ENCODE measurements around the gene EPN2.

The EPN2 gene

DNA sequence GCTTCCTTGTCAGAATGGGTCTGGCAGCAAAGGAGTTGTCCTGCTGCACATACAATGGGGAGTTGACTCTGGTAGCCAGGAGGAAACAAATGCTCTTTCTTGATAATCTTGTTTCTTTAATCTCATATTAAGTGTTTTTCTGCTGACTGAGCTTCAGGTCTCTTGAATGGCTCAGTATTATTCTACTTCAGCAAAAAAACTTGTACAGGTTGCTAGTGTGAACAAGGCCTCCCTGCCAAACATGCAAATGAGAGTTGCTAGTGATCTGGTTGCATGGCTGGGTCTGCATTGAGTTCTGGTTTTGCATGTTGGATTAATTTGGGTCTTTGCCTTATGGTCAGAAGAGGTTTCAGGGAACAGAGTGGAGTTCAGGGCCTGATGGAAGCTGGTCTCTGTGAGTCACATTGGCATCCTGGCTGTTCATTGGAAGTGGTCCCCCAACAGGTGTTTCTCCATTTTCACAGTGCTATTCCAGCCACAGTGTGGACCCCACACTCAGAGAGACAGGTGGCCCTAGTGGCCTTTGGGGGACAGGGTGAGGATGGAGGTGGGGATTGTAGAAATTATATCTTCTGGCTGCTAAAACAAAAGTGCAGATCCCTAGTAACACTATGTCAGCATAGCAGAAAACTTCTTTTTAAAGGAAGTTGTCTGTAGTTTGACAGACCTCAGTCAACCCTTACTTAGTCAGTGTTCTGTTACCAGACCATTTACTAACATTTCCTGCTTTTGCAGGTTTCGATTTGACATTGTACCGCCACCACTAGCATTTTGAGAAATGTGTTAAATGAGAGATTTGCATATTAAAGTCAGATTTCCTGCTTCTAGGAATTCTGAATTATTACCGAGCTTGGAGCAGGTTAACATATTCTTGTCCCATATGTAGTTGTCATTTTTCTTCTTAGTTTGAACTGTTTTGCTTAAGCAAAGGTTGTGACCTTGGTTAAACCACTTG is 47.1 kb downstream of the EPN2 start:
- TF ChIP-seq CTCF (IDR thresholded peaks at IDR 0.05), result no peak

DNA sequence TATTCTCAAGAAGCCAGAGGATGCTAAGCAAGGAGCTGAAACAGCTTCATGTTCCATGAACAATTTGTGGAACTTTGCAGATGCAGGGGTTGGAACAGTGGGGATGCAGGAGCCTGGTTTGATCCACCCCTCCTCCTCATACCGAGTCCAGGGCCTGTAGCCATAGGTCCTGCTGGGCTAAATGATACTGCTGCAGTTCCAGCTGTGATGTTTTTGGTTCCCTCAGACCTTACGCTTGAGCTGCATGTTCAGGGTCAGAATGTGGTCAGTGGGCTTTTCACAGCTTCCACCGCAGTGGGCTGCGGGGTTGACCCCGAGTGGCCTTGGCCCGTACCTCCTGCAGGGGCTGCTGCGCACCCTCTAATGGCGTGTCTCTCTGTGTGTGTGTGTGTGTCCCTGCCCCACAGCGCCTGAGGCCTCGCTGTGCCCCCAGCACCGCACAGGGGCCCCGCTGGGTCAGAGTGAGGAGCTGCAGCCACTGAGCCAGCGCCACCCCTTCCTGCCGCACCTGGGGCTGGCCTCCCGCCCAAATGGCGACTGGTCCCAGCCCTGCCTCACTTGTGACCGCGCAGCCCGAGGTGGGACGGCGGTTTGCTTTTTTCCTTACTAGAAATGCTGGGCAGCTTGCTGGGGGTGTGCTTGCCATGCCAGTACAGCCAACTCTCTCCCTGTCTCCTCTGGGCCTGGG is 48.2 kb downstream of the EPN2 start:
- no peak for TF ChIP-seq CTCF (IDR thresholded peaks at IDR 0.05)

- no peak for TF ChIP-seq CTCF (IDR thresholded peaks at IDR 0.05)
Measured at GRCh38 chr17:19286751-19287341, 49.7 kb downstream of the EPN2 start.

DNA sequence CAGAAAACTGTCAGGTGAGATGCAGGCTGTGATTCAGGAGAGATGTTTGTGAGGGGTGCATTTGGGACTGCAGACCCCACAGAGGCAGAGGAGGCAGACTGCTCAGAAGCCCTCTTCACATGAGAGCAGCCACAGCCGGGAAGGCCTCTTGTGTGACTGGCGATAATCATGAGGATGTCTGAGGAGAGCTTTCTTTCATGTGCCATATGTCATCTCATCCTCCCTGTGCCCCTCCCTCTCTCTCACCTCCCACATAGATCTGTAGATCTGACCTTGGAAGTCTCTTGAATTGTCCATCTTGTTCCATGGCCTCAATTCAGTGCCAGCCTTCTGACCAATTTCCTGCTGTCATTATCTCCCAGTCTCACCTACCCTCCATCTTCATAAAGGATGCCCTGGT is 50.5 kb downstream of the EPN2 start:
- TF ChIP-seq CTCF (IDR thresholded peaks at IDR 0.05), result no peak

- no peak for TF ChIP-seq CTCF (IDR thresholded peaks at IDR 0.05)
Measured at GRCh38 chr17:19288453-19288852, 51.3 kb downstream of the EPN2 start.

GRCh38 chr17:19290066-19290705 is 53.0 kb downstream of the EPN2 start:
- TF ChIP-seq CTCF (IDR thresholded peaks at IDR 0.05), result no peak

DNA sequence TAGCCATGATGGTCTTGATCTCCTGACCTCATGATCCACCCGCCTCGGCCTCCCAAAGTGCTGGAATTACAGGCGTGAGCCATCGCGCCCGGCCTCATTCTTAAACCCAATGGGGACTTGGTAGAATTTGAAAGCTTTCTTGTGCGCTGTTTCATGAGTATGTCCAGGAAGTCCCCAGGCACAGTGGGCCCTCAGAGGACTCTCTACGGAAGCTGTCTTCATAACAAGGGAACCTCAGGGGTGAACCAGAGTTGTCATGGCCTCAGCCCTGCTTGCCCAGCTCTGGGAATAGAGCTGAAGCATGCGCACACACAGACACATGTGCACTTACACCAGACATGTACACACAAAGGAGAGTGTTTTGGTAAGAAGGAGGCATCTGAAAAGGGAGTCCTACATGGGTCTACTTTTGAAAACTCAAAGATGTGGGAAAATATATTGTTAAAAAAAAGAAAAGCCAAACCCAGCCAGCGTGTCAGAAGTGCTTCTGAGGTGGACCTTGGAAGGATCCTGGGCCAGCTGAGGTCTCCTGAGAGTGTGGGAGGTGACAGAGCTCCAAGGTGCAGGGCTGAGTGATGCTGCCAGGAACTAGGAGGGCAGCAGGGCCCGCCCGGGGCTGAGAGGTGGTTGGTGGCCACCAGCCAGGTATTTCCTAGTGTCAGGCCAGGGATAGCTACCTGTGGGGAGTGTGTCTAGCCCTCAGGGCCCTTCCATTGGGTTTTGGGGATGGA is 54.6 kb downstream of the EPN2 start:
- no peak for TF ChIP-seq CTCF (IDR thresholded peaks at IDR 0.05)

Data from LNCAP (cell line).